Heart right ventricle (tissue), 16 donors: ENCODE data around the gene RFX2. TPM values are rescaled to one million over a fixed set of nuclear protein-coding genes. Genes with fewer than 3 reads are reported as not detected.
"Not testable (repeated sequence)": the region's sequence is repeated elsewhere in the genome, so short reads cannot be mapped to it uniquely, and the experiment has no call there.

Experiments
- ATAC-seq, 8 donors: fragments of 200-7000 bp; cut with Tn5 transposase; one replicate each; pipeline ENCODE4 v1.9.1; 2020; ENCODE audit warnings: mild to moderate bottlenecking in 8 of 8, moderate library complexity in 8 of 8, moderate number of reproducible peaks in 1 of 8
- DNase-seq, 2 donors: peaks; one replicate each; pipeline ENCODE4 v3.0.0-alpha.2; 2020
- H3K27ac ChIP-seq, 10 donors: fragments of 200-600 bp; sonication (generic) in 2 of 10; one replicate each; pipeline versions ENCODE4 v1.5.0 to v1.8.0; 2020 to 2022; ENCODE audit warnings: mild to moderate bottlenecking in 3 of 10
- H3K27me3 ChIP-seq, 7 donors: fragments of 200-600 bp; one replicate each; pipeline ENCODE4 v1.8.0; 2021 to 2022; ENCODE audit warnings: mild to moderate bottlenecking in 2 of 7
- H3K36me3 ChIP-seq, 9 donors: fragments of 200-600 bp; sonication (generic) in 1 of 9; one replicate each; pipeline versions ENCODE4 v1.5.0 to v1.8.0; 2020 to 2022; ENCODE audit warnings: mild to moderate bottlenecking in 2 of 9
- H3K4me1 ChIP-seq, 9 donors: fragments of 200-600 bp; sonication (generic) in 1 of 9; one replicate each; pipeline versions ENCODE4 v1.5.0 to v1.8.0; 2020 to 2022; ENCODE audit warnings: mild to moderate bottlenecking in 4 of 9
- H3K4me3 ChIP-seq, 10 donors: fragments of 200-600 bp; sonication (generic) in 2 of 10; one replicate each; pipeline versions ENCODE4 v1.5.0 to v1.8.0; 2020 to 2022; ENCODE audit warnings: mild to moderate bottlenecking in 7 of 10, moderate library complexity in 2 of 10
- H3K9me3 ChIP-seq, 11 donors: fragments of 200-600 bp in 10 of 11; sonication (generic) in 2 of 11; one replicate each; pipeline versions ENCODE4 v1.5.0 to v1.8.0; 2013 to 2022; ENCODE audit warnings: mild to moderate bottlenecking in 2 of 11, control low read depth in 1 of 11, moderate library complexity in 1 of 11
- CTCF ChIP-seq, 9 donors: fragments of 200-600 bp; sonication (generic) in 2 of 9; IDR thresholded peaks; one replicate each; pipeline versions ENCODE4 v1.5.0 to v1.8.0; 2021 to 2022; ENCODE audit warnings: antibody characterized with exemption in 9 of 9, mild to moderate bottlenecking in 5 of 9, moderate library complexity in 1 of 9
- WGBS, 2 donors: extraction: QIAGEN DNeasy Blood & Tissue Kit; methylation state at CpG; one replicate each; pipeline ENCODE4 v1.1.7; 2013; ENCODE audit warnings: inconsistent platforms in 1 of 2; 5-methylcytosine and 5-hydroxymethylcytosine counted together
- intact Hi-C, 10 donors: fragments of 100-400 bp; cut with DNase I; formaldehyde crosslinking; loops; one replicate each; pipeline versions ENCODE4 v1.11.1 to v1.14.2; 2022
- polyA plus RNA-seq, 2 donors: library from polyadenylated mRNA; stranded (reverse); fragments of 200-250 nt; gene quantifications; one replicate each; pipeline ENCODE4 v1.2.3, GENCODE V29; 2013
- total RNA-seq, 10 donors: library from RNA; stranded (reverse); fragmentation: NEBNext Ultra II Directional in 3 of 10; extraction: Animal tissue kit (Norgen Biotek cat#: 25700) in 3 of 10; gene quantifications; one replicate each; pipeline versions ENCODE4 v1.2.1 to v1.2.4, GENCODE V29; 2021 to 2023
- donor health status: Arrhythmogenic right ventricular cardiomyopathy.
- donor health status: ischemic (EF 13 %, LVEDD 7.1; RV severe dilation, severe dysfunction).
- donor health status: healthy with polysubstance abuse.
- donor health status: DM: no; HTN: yes; CAD: no.
- donor health status: DM: no; HTN: no; CAD: no.
- donor health status: ischemic (EF 25% LVEDD 6.9; RV normal size, moderate dysfunction).
- donor health status: ischemic (EF 25% LVEDD 5.7; RV mildly dilated, moderate dysfunction).
- donor health status: healthy.
- donor health status: DM: yes; HTN: yes; CAD: no.
- donor health status: Ischemic cardiomyopathy.
- donor health status: ischemic (EF 35%, LVEDD 5.7; RV mildly dilated, moderate dysfunction).
- donor health status: nonischemic (EF 11% LVEDD 7.7; RV severe dilation, severe dysfunction).
- donor health status: DM: yes; HTN: yes; CAD: no.
- donor health status: PGD.
- donor health status: ischemic (EF 29% LVEDD 5.4; RV normal size, mild dysfunction).
- donor health status: nonischemic (EF 23%, LVEDD 6.1; RV moderate dilation, normal function).

Gene RFX2
- total and polyA plus RNA-seq, 12 donors = 4.2 to 17.4 (median 5.2) TPM

- Histone ChIP-seq H3K36me3 (no peaks in the 10 kb centered on the region), H3K9me3 (peaks cover 0 to 14% (median 0%) of the 10 kb centered on the region in 11 donors), H3K27me3 (no peaks in the 10 kb centered on the region), H3K4me1 (peaks cover 5 to 17% (median 9%) of the 10 kb centered on the region in 9 donors), H3K4me3 (no peak overlapping the region), H3K27ac (no peak overlapping the region)
- 77% methylated on average over 15 of the region's 15 CpGs for whole genome bisulfite sequencing, 2 donors
- no peak for TF ChIP-seq CTCF (IDR thresholded peaks at IDR 0.05)
- intact Hi-C loops = loop anchor here in 1 of 10 donors (5.0 kb wide), 1 partner anchor 56 kb away; no protein-coding TSS in a partner anchor
- ATAC-seq (no peak), DNase-seq (no peak)
These were observed 3.4 kb upstream of the RFX2 start for GRCh38 chr19:6113616-6114188.

- Histone ChIP-seq H3K9me3 (peaks cover 0 to 5% (median 0%) of the 10 kb centered on the region in 11 donors), H3K4me3 (peak overlapping the region; percentile 57 to 80 (median 66)), H3K36me3 (no peaks in the 10 kb centered on the region), H3K4me1 (peaks cover 5 to 32% (median 20%) of the 10 kb centered on the region in 9 donors), H3K27ac (peak overlapping the region in 8 of 10 donors; percentile 32 to 90 (median 88)), H3K27me3 (no peaks in the 10 kb centered on the region)
- no peak for TF ChIP-seq CTCF (IDR thresholded peaks at IDR 0.05)
- ATAC-seq (no peak), DNase-seq (no peak)
- WGBS, 2 donors = 0 to 1% methylated on average over 31 to 38 of the region's 38 CpGs
- intact Hi-C loops = loop anchor here in 7 of 10 donors (1.0 to 5.0 kb wide), 7 partner anchors 18 to 53 kb away; no protein-coding TSS in a partner anchor
These were observed 353 bp downstream of the RFX2 start for GRCh38 chr19:6109947-6110346.

- ATAC-seq (peak in 5 of 8 donors; percentile 9 to 39 (median 34)), DNase-seq (peak; percentile 57 to 85)
- H3K27me3 ChIP-seq = no peaks in the 10 kb centered on the region
- intact Hi-C loops = loop anchor here in 4 of 10 donors (2.0 to 5.0 kb wide), 5 partner anchors 42 to 52 kb away; no protein-coding TSS in a partner anchor
- no peaks in the 10 kb centered on the region for H3K36me3 ChIP-seq
- no peak for TF ChIP-seq CTCF (IDR thresholded peaks at IDR 0.05)
- peaks cover 0 to 5% (median 0%) of the 10 kb centered on the region in 11 donors for H3K9me3 ChIP-seq
- H3K4me3 ChIP-seq = peak overlapping the region; percentile 57 to 80 (median 66)
- whole genome bisulfite sequencing, 2 donors = 1% methylated on average over 47 of the region's 47 CpGs
- H3K27ac ChIP-seq = peak overlapping the region; percentile 41 to 90 (median 86)
- H3K4me1 ChIP-seq = peaks cover 5 to 38% (median 23%) of the 10 kb centered on the region in 9 donors
These were observed 1.3 kb downstream of the RFX2 start for GRCh38 chr19:6108721-6109633.

- not testable (repeated sequence) for H3K9me3 ChIP-seq, DNase-seq, H3K27ac ChIP-seq, ATAC-seq, H3K4me3 ChIP-seq, H3K36me3 ChIP-seq, H3K27me3 ChIP-seq
- H3K4me1 ChIP-seq = peaks cover 7 to 58% (median 39%) of the 10 kb centered on the region in 9 donors
- intact Hi-C loops = loop anchor here in 3 of 10 donors (5.0 kb wide), 3 partner anchors 39 to 49 kb away; no protein-coding TSS in a partner anchor
- 93 to 95% methylated on average over 15 of the region's 15 CpGs for WGBS, 2 donors
These were observed 3.5 kb downstream of the RFX2 start for GRCh38 chr19:6106643-6107294.
